HEK293 (cell line): Measurements from ENCODE around the gene PMP22.

ENCODE experiments used
- BCL11A ChIP-seq: fragments of 450-650 bp; formaldehyde crosslinking; IDR thresholded peaks from 2 replicates; pipeline ENCODE4 v1.5.1; 2016; ENCODE audit warnings: low read depth, missing biosample characterization, missing genetic modification characterization
- EGR2 ChIP-seq: fragments of 450-650 bp; formaldehyde crosslinking; IDR thresholded peaks from 2 replicates; pipeline ENCODE4 v1.5.1; 2016; ENCODE audit warnings: low read depth, missing biosample characterization, missing genetic modification characterization
- GLIS2 ChIP-seq: fragments of 450-650 bp; formaldehyde crosslinking; IDR thresholded peaks from 2 replicates; pipeline ENCODE4 v1.5.1; 2016; ENCODE audit warnings: missing biosample characterization, missing genetic modification characterization
- SP3 ChIP-seq: fragments of 450-650 bp; formaldehyde crosslinking; IDR thresholded peaks from 2 replicates; pipeline ENCODE4 v1.5.1; 2016; ENCODE audit warnings: missing biosample characterization, missing genetic modification characterization
- ZNF10 ChIP-seq: fragments of 450-650 bp; formaldehyde crosslinking; IDR thresholded peaks from 2 replicates; pipeline ENCODE4 v1.5.1; 2017; ENCODE audit warnings: missing biosample characterization, missing genetic modification characterization
- ZNF121 ChIP-seq: fragments of 450-650 bp; formaldehyde crosslinking; IDR thresholded peaks from 2 replicates; pipeline ENCODE4 v1.5.1; 2016; ENCODE audit warnings: missing biosample characterization, missing genetic modification characterization
- ZNF2 ChIP-seq: fragments of 450-650 bp; formaldehyde crosslinking; IDR thresholded peaks from 2 replicates; pipeline ENCODE4 v1.5.1; 2016; ENCODE audit warnings: missing biosample characterization, missing genetic modification characterization
- ZNF23 ChIP-seq: fragments of 450-650 bp; formaldehyde crosslinking; IDR thresholded peaks from 2 replicates; pipeline ENCODE4 v1.5.1; 2016; ENCODE audit warnings: missing biosample characterization, missing genetic modification characterization, borderline replicate concordance
- ZNF311 ChIP-seq: fragments of 450-650 bp; formaldehyde crosslinking; IDR thresholded peaks from 2 replicates; pipeline ENCODE4 v1.5.1; 2017; ENCODE audit warnings: missing biosample characterization, missing genetic modification characterization, borderline replicate concordance
- ZNF350 ChIP-seq: fragments of 450-650 bp; formaldehyde crosslinking; IDR thresholded peaks from 2 replicates; pipeline ENCODE4 v1.5.0; 2017; ENCODE audit warnings: missing biosample characterization, mild to moderate bottlenecking, missing genetic modification characterization
- ZNF366 ChIP-seq: fragments of 450-650 bp; formaldehyde crosslinking; conservative IDR thresholded peaks from 2 replicates; pipeline ENCODE4 v1.5.1; 2016; ENCODE audit warnings: missing biosample characterization, missing genetic modification characterization
- ZNF37A ChIP-seq: fragments of 450-650 bp; IDR thresholded peaks from 2 replicates; pipeline ENCODE4 v1.5.1; 2018; ENCODE audit warnings: missing biosample characterization, missing genetic modification characterization
- ZNF48 ChIP-seq: fragments of 450-650 bp; formaldehyde crosslinking; IDR thresholded peaks from 2 replicates; pipeline ENCODE4 v1.5.1; 2016; ENCODE audit warnings: missing biosample characterization, missing genetic modification characterization
- ZNF558 ChIP-seq: fragments of 450-650 bp; formaldehyde crosslinking; IDR thresholded peaks from 2 replicates; pipeline ENCODE4 v1.5.1; 2016; ENCODE audit warnings: missing biosample characterization, missing genetic modification characterization
- ZNF623 ChIP-seq: fragments of 450-650 bp; formaldehyde crosslinking; IDR thresholded peaks from 2 replicates; pipeline ENCODE4 v1.5.1; 2016; ENCODE audit warnings: missing biosample characterization, missing genetic modification characterization
- ZNF677 ChIP-seq: fragments of 450-650 bp; IDR thresholded peaks from 2 replicates; pipeline ENCODE4 v1.5.0; 2018; ENCODE audit warnings: missing biosample characterization, mild to moderate bottlenecking, missing genetic modification characterization, moderate library complexity
- ZSCAN23 ChIP-seq: fragments of 450-650 bp; formaldehyde crosslinking; IDR thresholded peaks from 2 replicates; pipeline ENCODE4 v1.5.1; 2016; ENCODE audit warnings: missing biosample characterization, missing genetic modification characterization
- TF ChIP-seq, protein P1 (sequence below): fragments of 450-650 bp; formaldehyde crosslinking; IDR thresholded peaks from 2 replicates; pipeline ENCODE4 v1.5.0; 2017; ENCODE audit warnings: missing biosample characterization, missing genetic modification characterization, borderline replicate concordance
- TF ChIP-seq, protein P2 (sequence below): fragments of 450-650 bp; formaldehyde crosslinking; IDR thresholded peaks from 2 replicates; pipeline ENCODE4 v1.5.1; 2016; ENCODE audit warnings: missing biosample characterization, missing genetic modification characterization, low read depth
- TF ChIP-seq, protein P3 (sequence below): fragments of 450-650 bp; IDR thresholded peaks from 2 replicates; pipeline ENCODE4 v1.5.1; 2018; ENCODE audit warnings: missing biosample characterization, mild to moderate bottlenecking, missing genetic modification characterization
- TF ChIP-seq, protein P4 (sequence below): fragments of 450-650 bp; formaldehyde crosslinking; IDR thresholded peaks from 2 replicates; pipeline ENCODE4 v1.5.1; 2016; ENCODE audit warnings: missing biosample characterization, missing genetic modification characterization, low read depth
- TF ChIP-seq, protein P5 (sequence below): fragments of 450-650 bp; formaldehyde crosslinking; IDR thresholded peaks from 2 replicates; pipeline ENCODE4 v1.5.1; 2016; ENCODE audit warnings: missing biosample characterization, missing genetic modification characterization
- TF ChIP-seq, protein P6 (sequence below): fragments of 450-650 bp; formaldehyde crosslinking; IDR thresholded peaks from 2 replicates; pipeline ENCODE4 v1.5.1; 2016; ENCODE audit warnings: missing biosample characterization, missing genetic modification characterization
- TF ChIP-seq, protein P7 (sequence below): fragments of 450-650 bp; formaldehyde crosslinking; IDR thresholded peaks from 2 replicates; pipeline ENCODE4 v1.5.1; 2016; ENCODE audit warnings: missing biosample characterization, missing genetic modification characterization
- TF ChIP-seq, protein P8 (sequence below): fragments of 450-650 bp; formaldehyde crosslinking; IDR thresholded peaks from 2 replicates; pipeline ENCODE4 v1.5.1; 2016; ENCODE audit warnings: missing biosample characterization, missing genetic modification characterization

PMP22 gene

DNA sequence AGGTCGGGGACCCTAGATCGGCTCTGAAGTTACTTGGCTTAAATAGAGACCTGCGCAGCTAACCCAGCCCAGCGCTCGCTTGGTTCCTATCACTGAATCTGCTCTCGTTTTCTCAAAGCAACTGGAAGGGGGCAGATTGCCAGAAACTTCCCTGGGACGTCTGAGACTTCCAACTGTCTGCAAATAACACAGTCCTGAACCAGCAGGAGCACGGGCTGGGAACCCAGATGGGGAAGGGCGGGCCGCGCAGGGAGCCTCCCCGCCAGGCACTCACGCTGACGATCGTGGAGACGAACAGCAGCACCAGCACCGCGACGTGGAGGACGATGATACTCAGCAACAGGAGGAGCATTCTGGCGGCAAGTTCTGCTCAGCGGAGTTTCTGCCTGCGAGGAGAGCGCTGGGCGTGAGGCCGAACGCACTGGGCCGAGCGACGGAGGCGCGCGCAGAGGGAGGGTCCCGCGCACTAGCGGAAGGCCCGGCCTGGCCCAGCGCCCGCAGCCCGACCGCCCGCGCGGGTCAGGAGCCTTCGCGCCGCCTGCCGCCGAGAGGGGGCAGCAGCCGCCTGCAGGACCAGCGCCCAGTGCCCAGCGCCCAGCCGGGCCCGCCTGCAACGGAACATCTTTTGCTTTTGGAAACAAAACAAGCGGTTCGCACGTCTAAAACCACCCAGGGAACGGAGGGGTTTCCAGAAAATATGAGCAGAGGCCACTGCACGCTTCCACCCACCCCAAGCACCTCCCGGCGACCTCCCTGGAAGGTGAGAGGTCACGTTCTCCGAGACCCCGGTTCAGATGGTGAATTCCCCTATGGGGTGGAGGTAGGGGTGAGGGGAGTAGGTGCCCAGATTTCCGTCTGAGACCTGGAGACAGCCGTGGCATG is 4.5 kb downstream of the PMP22 start (continued):
- TF ChIP-seq, protein P1, sequence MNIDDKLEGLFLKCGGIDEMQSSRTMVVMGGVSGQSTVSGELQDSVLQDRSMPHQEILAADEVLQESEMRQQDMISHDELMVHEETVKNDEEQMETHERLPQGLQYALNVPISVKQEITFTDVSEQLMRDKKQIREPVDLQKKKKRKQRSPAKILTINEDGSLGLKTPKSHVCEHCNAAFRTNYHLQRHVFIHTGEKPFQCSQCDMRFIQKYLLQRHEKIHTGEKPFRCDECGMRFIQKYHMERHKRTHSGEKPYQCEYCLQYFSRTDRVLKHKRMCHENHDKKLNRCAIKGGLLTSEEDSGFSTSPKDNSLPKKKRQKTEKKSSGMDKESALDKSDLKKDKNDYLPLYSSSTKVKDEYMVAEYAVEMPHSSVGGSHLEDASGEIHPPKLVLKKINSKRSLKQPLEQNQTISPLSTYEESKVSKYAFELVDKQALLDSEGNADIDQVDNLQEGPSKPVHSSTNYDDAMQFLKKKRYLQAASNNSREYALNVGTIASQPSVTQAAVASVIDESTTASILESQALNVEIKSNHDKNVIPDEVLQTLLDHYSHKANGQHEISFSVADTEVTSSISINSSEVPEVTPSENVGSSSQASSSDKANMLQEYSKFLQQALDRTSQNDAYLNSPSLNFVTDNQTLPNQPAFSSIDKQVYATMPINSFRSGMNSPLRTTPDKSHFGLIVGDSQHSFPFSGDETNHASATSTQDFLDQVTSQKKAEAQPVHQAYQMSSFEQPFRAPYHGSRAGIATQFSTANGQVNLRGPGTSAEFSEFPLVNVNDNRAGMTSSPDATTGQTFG = no peak
- TF ChIP-seq ZSCAN23 (tag by site-specific recombination) (no peak), EGR2 (tag by site-specific recombination) (no peak), ZNF121 (no peak), SP3 (0 out of 2 replicates have a peak, but pooled peaks have one; percentile 23), ZNF558 (tag by site-specific recombination) (no peak), ZNF311 (no peak), ZNF677 (tag by site-specific recombination) (no peak), ZNF37A (tag by site-specific recombination) (no peak), ZNF366 (tag by site-specific recombination) (no peak), ZNF23 (no peak), ZNF623 (tag by site-specific recombination) (no peak), ZNF2 (tag by site-specific recombination) (0 out of 2 replicates have a peak, but pooled peaks have one; percentile 36), BCL11A (tag by site-specific recombination) (no peak), ZNF350 (tag by site-specific recombination) (no peak), GLIS2 (peak; percentile 96), ZNF48 (no peak), ZNF10 (tag by site-specific recombination) (no peak; the same call in 1 of the 2 replicates)
- TF ChIP-seq, protein P2, sequence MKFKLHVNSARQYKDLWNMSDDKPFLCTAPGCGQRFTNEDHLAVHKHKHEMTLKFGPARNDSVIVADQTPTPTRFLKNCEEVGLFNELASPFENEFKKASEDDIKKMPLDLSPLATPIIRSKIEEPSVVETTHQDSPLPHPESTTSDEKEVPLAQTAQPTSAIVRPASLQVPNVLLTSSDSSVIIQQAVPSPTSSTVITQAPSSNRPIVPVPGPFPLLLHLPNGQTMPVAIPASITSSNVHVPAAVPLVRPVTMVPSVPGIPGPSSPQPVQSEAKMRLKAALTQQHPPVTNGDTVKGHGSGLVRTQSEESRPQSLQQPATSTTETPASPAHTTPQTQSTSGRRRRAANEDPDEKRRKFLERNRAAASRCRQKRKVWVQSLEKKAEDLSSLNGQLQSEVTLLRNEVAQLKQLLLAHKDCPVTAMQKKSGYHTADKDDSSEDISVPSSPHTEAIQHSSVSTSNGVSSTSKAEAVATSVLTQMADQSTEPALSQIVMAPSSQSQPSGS (tag by site-specific recombination) = no peak
- TF ChIP-seq, protein P3, sequence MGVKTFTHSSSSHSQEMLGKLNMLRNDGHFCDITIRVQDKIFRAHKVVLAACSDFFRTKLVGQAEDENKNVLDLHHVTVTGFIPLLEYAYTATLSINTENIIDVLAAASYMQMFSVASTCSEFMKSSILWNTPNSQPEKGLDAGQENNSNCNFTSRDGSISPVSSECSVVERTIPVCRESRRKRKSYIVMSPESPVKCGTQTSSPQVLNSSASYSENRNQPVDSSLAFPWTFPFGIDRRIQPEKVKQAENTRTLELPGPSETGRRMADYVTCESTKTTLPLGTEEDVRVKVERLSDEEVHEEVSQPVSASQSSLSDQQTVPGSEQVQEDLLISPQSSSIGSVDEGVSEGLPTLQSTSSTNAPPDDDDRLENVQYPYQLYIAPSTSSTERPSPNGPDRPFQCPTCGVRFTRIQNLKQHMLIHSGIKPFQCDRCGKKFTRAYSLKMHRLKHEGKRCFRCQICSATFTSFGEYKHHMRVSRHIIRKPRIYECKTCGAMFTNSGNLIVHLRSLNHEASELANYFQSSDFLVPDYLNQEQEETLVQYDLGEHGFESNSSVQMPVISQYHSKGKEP (tag by site-specific recombination) = peak; percentile 56; the same call in 1 of the 2 replicates
- TF ChIP-seq, protein P4, sequence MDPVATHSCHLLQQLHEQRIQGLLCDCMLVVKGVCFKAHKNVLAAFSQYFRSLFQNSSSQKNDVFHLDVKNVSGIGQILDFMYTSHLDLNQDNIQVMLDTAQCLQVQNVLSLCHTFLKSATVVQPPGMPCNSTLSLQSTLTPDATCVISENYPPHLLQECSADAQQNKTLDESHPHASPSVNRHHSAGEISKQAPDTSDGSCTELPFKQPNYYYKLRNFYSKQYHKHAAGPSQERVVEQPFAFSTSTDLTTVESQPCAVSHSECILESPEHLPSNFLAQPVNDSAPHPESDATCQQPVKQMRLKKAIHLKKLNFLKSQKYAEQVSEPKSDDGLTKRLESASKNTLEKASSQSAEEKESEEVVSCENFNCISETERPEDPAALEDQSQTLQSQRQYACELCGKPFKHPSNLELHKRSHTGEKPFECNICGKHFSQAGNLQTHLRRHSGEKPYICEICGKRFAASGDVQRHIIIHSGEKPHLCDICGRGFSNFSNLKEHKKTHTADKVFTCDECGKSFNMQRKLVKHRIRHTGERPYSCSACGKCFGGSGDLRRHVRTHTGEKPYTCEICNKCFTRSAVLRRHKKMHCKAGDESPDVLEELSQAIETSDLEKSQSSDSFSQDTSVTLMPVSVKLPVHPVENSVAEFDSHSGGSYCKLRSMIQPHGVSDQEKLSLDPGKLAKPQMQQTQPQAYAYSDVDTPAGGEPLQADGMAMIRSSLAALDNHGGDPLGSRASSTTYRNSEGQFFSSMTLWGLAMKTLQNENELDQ (tag by site-specific recombination) = no peak
- TF ChIP-seq, protein P5, sequence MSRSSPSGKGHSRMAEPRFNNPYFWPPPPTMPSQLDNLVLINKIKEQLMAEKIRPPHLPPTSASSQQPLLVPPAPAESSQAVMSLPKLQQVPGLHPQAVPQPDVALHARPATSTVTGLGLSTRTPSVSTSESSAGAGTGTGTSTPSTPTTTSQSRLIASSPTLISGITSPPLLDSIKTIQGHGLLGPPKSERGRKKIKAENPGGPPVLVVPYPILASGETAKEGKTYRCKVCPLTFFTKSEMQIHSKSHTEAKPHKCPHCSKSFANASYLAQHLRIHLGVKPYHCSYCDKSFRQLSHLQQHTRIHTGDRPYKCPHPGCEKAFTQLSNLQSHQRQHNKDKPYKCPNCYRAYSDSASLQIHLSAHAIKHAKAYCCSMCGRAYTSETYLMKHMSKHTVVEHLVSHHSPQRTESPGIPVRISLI (tag by site-specific recombination) = no peak
- TF ChIP-seq, protein P6, sequence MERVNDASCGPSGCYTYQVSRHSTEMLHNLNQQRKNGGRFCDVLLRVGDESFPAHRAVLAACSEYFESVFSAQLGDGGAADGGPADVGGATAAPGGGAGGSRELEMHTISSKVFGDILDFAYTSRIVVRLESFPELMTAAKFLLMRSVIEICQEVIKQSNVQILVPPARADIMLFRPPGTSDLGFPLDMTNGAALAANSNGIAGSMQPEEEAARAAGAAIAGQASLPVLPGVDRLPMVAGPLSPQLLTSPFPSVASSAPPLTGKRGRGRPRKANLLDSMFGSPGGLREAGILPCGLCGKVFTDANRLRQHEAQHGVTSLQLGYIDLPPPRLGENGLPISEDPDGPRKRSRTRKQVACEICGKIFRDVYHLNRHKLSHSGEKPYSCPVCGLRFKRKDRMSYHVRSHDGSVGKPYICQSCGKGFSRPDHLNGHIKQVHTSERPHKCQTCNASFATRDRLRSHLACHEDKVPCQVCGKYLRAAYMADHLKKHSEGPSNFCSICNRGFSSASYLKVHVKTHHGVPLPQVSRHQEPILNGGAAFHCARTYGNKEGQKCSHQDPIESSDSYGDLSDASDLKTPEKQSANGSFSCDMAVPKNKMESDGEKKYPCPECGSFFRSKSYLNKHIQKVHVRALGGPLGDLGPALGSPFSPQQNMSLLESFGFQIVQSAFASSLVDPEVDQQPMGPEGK (tag by site-specific recombination) = peak; percentile 39; the same call in 1 of the 2 replicates
- TF ChIP-seq, protein P7, sequence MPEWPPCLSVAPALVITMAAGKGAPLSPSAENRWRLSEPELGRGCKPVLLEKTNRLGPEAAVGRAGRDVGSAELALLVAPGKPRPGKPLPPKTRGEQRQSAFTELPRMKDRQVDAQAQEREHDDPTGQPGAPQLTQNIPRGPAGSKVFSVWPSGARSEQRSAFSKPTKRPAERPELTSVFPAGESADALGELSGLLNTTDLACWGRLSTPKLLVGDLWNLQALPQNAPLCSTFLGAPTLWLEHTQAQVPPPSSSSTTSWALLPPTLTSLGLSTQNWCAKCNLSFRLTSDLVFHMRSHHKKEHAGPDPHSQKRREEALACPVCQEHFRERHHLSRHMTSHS (tag by site-specific recombination) = no peak
- TF ChIP-seq, protein P8, sequence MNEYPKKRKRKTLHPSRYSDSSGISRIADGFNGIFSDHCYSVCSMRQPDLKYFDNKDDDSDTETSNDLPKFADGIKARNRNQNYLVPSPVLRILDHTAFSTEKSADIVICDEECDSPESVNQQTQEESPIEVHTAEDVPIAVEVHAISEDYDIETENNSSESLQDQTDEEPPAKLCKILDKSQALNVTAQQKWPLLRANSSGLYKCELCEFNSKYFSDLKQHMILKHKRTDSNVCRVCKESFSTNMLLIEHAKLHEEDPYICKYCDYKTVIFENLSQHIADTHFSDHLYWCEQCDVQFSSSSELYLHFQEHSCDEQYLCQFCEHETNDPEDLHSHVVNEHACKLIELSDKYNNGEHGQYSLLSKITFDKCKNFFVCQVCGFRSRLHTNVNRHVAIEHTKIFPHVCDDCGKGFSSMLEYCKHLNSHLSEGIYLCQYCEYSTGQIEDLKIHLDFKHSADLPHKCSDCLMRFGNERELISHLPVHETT = 0 out of 2 replicates have a peak, but pooled peaks have one; percentile 26
